GM12892 (cell line): ENCODE data around the gene BMP2K.

Source experiments
- POLR2AphosphoS5 ChIP-seq: IDR thresholded peaks from 2 replicates; pipeline ENCODE4 v1.6.1; 2011; ENCODE audit warnings: low read depth, low read length, control low read depth
- TAF1 ChIP-seq: IDR thresholded peaks from 2 replicates; pipeline ENCODE4 v1.6.1; 2011; ENCODE audit warnings: low read depth, mild to moderate bottlenecking, control low read depth, low read length, borderline replicate concordance

GRCh38 chr4:78763763-78764387 lies 12.3 kb upstream of the BMP2K start:
- TF ChIP-seq POLR2AphosphoS5 (no peak), TAF1 (no peak)
